ENCODE data around the gene CHRNB4. TPM values are rescaled to one million over a fixed set of nuclear protein-coding genes. Genes with fewer than 3 reads are reported as not detected.

CHRNB4 gene
- total and polyA plus RNA-seq, 4 donors, result not detected

DNA sequence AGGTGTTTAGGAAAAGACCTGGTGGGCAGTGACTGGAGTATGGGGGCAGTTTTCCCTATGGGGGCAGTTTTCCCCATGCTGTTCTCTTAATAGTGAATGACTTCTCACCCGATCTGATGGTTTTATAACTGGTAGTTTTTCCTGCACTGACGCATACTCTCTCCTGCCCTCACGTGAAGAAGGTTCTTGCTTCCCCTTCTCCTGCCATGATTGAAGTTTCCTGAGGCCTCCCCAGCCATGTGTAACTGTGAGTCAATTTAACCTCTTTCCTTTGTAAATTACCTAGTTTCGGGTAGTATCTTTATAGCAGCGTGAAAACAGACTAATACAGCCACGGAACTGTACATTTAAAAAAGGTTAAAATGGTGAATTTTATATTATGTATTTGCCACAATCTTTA lies 25.0 kb upstream of the CHRNB4 start:
- 95% methylated on average over 6 of the region's 6 CpGs for WGBS
- no peaks in the 10 kb centered on the region for H3K4me1 ChIP-seq (ENCODE audit: control insufficient read depth in 4 of 4, insufficient read depth in 4 of 4, low read length in 3 of 4)

DNA sequence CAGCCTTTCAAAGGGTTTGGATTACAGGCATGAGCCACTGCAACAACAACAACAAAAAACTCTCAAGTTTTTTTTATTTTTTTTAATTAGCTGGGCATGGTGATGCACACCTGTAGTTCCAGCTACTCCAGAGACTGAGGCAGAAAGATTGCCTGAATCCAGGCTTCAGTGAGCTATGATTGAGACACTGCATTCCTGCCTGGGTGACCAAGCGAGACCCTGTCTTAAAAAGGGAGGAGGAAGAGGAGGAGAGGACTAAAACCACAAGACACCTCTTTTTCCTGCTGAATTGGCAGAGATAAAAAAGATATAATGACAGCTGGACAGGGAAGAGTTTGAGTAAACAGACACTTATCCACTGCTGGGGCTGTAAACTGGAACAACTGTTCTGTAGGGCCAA lies 22.7 kb upstream of the CHRNB4 start:
- H3K4me1 ChIP-seq (ENCODE audit: control insufficient read depth in 4 of 4, insufficient read depth in 4 of 4, low read length in 3 of 4), result no peaks in the 10 kb centered on the region
- DNase-seq (ENCODE audit: low spot score), result no peak
- 77% methylated on average over 1 of the region's 1 CpG for WGBS

More for the DNA sequence above, 25.0 kb upstream of the CHRNB4 start:
- no peak for TF ChIP-seq RXRA (IDR thresholded peaks at IDR 0.05)
- no peak overlapping the region for H3K27ac ChIP-seq (ENCODE audit: low read depth in 1 of 2, low read length in 2 of 2)
- no peaks in the 10 kb centered on the region for H3K36me3 ChIP-seq (ENCODE audit: control insufficient read depth in 4 of 4, insufficient read depth in 3 of 4, low read depth in 1 of 4, low read length in 3 of 4)
- H3K9me3 ChIP-seq (ENCODE audit: control insufficient read depth in 4 of 4, low read length in 3 of 4), result no peaks in the 10 kb centered on the region
- H3K9ac ChIP-seq (ENCODE audit: low read depth in 1 of 2, low read length in 2 of 2), result no peak overlapping the region
- no peak overlapping the region for H3K4me3 ChIP-seq (ENCODE audit: low read depth in 1 of 3, low read length in 3 of 3)
- H3K27me3 ChIP-seq (ENCODE audit: control insufficient read depth in 4 of 4, insufficient read depth in 4 of 4, low read length in 3 of 4), result no peaks in the 10 kb centered on the region
- no peak for DNase-seq (ENCODE audit: low spot score)

DNA sequence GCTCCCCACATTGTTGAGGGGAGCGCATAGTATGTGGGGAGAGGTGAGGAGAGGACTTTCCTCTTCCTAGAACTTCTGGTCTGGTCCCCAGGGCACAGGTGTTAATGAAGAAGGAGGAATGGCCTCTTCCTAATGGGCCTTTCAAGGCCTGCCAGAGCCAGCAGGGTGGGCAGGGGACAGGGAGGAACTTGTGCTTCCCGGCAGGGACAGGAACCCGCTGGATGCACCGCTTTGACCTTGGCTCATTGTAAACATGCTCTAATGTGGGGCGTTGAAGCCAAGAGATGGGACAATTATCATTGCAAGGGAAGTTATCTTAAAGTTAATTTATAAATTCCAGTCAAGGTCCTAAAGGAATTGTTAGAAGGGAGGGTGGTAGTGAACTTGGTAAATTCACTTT lies 21.0 kb upstream of the CHRNB4 start:
- H3K9ac ChIP-seq (ENCODE audit: low read depth in 1 of 2, low read length in 2 of 2), result no peak overlapping the region
- WGBS, result 62% methylated on average over 5 of the region's 5 CpGs
- TF ChIP-seq GABPA (IDR thresholded peaks at IDR 0.05 in 1 of 2, conservative IDR thresholded peaks at IDR 0.05 in 1 of 2) (no peak), FOXA1 (IDR thresholded peaks at IDR 0.05) (no peak)
- TF ChIP-seq, protein P1, sequence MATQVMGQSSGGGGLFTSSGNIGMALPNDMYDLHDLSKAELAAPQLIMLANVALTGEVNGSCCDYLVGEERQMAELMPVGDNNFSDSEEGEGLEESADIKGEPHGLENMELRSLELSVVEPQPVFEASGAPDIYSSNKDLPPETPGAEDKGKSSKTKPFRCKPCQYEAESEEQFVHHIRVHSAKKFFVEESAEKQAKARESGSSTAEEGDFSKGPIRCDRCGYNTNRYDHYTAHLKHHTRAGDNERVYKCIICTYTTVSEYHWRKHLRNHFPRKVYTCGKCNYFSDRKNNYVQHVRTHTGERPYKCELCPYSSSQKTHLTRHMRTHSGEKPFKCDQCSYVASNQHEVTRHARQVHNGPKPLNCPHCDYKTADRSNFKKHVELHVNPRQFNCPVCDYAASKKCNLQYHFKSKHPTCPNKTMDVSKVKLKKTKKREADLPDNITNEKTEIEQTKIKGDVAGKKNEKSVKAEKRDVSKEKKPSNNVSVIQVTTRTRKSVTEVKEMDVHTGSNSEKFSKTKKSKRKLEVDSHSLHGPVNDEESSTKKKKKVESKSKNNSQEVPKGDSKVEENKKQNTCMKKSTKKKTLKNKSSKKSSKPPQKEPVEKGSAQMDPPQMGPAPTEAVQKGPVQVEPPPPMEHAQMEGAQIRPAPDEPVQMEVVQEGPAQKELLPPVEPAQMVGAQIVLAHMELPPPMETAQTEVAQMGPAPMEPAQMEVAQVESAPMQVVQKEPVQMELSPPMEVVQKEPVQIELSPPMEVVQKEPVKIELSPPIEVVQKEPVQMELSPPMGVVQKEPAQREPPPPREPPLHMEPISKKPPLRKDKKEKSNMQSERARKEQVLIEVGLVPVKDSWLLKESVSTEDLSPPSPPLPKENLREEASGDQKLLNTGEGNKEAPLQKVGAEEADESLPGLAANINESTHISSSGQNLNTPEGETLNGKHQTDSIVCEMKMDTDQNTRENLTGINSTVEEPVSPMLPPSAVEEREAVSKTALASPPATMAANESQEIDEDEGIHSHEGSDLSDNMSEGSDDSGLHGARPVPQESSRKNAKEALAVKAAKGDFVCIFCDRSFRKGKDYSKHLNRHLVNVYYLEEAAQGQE (IDR thresholded peaks at IDR 0.05), result no peak
- no peaks in the 10 kb centered on the region for H3K4me1 ChIP-seq (ENCODE audit: control insufficient read depth in 4 of 4, insufficient read depth in 4 of 4, low read length in 3 of 4)
- DNase-seq (ENCODE audit: low spot score), result no peak
- no peak overlapping the region for H3K27ac ChIP-seq (ENCODE audit: low read depth in 1 of 2, low read length in 2 of 2)
- no peaks in the 10 kb centered on the region for H3K36me3 ChIP-seq (ENCODE audit: control insufficient read depth in 4 of 4, insufficient read depth in 3 of 4, low read depth in 1 of 4, low read length in 3 of 4)
- no peak overlapping the region for H3K4me3 ChIP-seq (ENCODE audit: low read depth in 1 of 3, low read length in 3 of 3)
- H3K27me3 ChIP-seq (ENCODE audit: control insufficient read depth in 4 of 4, insufficient read depth in 4 of 4, low read length in 3 of 4), result no peaks in the 10 kb centered on the region
- no peaks in the 10 kb centered on the region for H3K9me3 ChIP-seq (ENCODE audit: control insufficient read depth in 4 of 4, low read length in 3 of 4)

More for the DNA sequence above, 22.7 kb upstream of the CHRNB4 start:
- no peaks in the 10 kb centered on the region for H3K27me3 ChIP-seq (ENCODE audit: control insufficient read depth in 4 of 4, insufficient read depth in 4 of 4, low read length in 3 of 4)
- H3K4me3 ChIP-seq (ENCODE audit: low read depth in 1 of 3, low read length in 3 of 3), result no peak overlapping the region
- no peaks in the 10 kb centered on the region for H3K9me3 ChIP-seq (ENCODE audit: control insufficient read depth in 4 of 4, low read length in 3 of 4)
- no peak overlapping the region for H3K9ac ChIP-seq (ENCODE audit: low read depth in 1 of 2, low read length in 2 of 2)
- H3K36me3 ChIP-seq (ENCODE audit: control insufficient read depth in 4 of 4, insufficient read depth in 3 of 4, low read depth in 1 of 4, low read length in 3 of 4), result no peaks in the 10 kb centered on the region
- no peak overlapping the region for H3K27ac ChIP-seq (ENCODE audit: low read depth in 1 of 2, low read length in 2 of 2)
- no peak for TF ChIP-seq EGR1 (IDR thresholded peaks at IDR 0.05; ENCODE audit: low read depth in 2 of 2)
- TF ChIP-seq JUND (IDR thresholded peaks at IDR 0.05), result no peak
- no peak for TF ChIP-seq HNF4A (conservative IDR thresholded peaks at IDR 0.05)

DNA sequence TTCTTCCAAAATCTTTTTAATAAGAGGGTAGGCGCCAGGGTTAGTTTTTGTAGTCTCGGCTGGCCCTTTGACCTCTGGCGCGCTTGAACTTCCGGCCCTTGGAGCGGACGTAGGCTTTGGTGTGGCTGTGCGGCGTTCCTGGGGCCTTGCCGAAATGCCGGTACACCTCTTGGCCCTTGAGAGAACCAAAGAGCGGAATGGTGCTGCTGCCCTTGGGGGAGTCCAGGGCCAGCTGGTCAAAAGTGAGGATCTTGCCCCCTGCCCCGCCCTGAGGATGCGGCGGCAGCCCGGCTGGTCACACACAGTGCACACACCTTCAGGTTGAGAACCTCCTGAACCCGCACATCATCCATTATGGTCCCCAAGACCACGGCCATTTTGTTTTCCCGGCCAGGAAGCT lies 20.0 kb upstream of the CHRNB4 start:
- Histone ChIP-seq H3K36me3 (ENCODE audit: control insufficient read depth in 4 of 4, insufficient read depth in 3 of 4, low read depth in 1 of 4, low read length in 3 of 4) (no peaks in the 10 kb centered on the region), H3K27me3 (ENCODE audit: control insufficient read depth in 4 of 4, insufficient read depth in 4 of 4, low read length in 3 of 4) (no peaks in the 10 kb centered on the region), H3K27ac (ENCODE audit: low read depth in 1 of 2, low read length in 2 of 2) (no peak overlapping the region), H3K4me1 (ENCODE audit: control insufficient read depth in 4 of 4, insufficient read depth in 4 of 4, low read length in 3 of 4) (no peaks in the 10 kb centered on the region), H3K9me3 (ENCODE audit: control insufficient read depth in 4 of 4, low read length in 3 of 4) (no peaks in the 10 kb centered on the region), H3K9ac (ENCODE audit: low read depth in 1 of 2, low read length in 2 of 2) (no peak overlapping the region), H3K4me3 (ENCODE audit: low read depth in 1 of 3, low read length in 3 of 3) (no peak overlapping the region)
- TF ChIP-seq, protein P2, sequence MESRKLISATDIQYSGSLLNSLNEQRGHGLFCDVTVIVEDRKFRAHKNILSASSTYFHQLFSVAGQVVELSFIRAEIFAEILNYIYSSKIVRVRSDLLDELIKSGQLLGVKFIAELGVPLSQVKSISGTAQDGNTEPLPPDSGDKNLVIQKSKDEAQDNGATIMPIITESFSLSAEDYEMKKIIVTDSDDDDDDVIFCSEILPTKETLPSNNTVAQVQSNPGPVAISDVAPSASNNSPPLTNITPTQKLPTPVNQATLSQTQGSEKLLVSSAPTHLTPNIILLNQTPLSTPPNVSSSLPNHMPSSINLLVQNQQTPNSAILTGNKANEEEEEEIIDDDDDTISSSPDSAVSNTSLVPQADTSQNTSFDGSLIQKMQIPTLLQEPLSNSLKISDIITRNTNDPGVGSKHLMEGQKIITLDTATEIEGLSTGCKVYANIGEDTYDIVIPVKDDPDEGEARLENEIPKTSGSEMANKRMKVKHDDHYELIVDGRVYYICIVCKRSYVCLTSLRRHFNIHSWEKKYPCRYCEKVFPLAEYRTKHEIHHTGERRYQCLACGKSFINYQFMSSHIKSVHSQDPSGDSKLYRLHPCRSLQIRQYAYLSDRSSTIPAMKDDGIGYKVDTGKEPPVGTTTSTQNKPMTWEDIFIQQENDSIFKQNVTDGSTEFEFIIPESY (IDR thresholded peaks at IDR 0.05), result no peak
- TF ChIP-seq NR2F2 (IDR thresholded peaks at IDR 0.05), result no peak
- TF ChIP-seq FOXA1 (IDR thresholded peaks at IDR 0.05), result no peak
- TF ChIP-seq SP1 (IDR thresholded peaks at IDR 0.05), result no peak
- WGBS, result 97% methylated on average over 19 of the region's 19 CpGs
- no peak for DNase-seq (ENCODE audit: low spot score)
